HepG2 (cell line): ENCODE measurements around the gene CTRB2. TPM values are rescaled to one million over a fixed set of nuclear protein-coding genes. Genes with fewer than 3 reads are reported as not detected.

ENCODE experiments used
- ATAC-seq: fragments of 200-7000 bp; cut with Tn5 transposase; 3 replicates; pipeline ENCODE4 v1.9.1; 2020; ENCODE audit warnings: mild to moderate bottlenecking, moderate library complexity
- BruUV-seq: library from RNA; stranded (reverse); fragments of 400-500 nt; replicated peaks from 2 replicates; lab custom pipeline; 2021; lab: Mats Ljungman, UMichigan
- CTCF ChIA-PET: fragments of 300-600 bp; formaldehyde crosslinking; extraction: SDS; loops from one replicate; lab custom pipeline; 2021; ENCODE audit warnings: low total read pairs, inconsistent platforms, low intra/inter-chr PET ratio; lab: Yijun Ruan, JAX
- POLR2A ChIA-PET: fragments of 350-600 bp; sonication (Branson Sonifier 250); formaldehyde crosslinking; loops from one replicate; lab custom pipeline; 2020; ENCODE audit warnings: antibody characterized with exemption, inconsistent platforms; lab: Yijun Ruan, JAX
- DNase-seq: peaks from one replicate; pipeline ENCODE4 v3.0.0-alpha.2; 2015; ENCODE audit warnings: low spot score
- FAIRE-seq: peaks from 3 replicates; lab custom pipeline; 2011; peaks lifted over from hg19 to GRCh38; lab: Jason Lieb, UNC
- H2AFZ ChIP-seq: one replicate; pipeline ENCODE4 v1.6.1; 2011; ENCODE audit warnings: low read length, inconsistent platforms
- H3K27ac ChIP-seq: fragments of 300-600 bp; 3 replicates; pipeline ENCODE4 v1.8.0; 2011; ENCODE audit warnings: mixed run types, mild to moderate bottlenecking, mixed read lengths, low read length, inconsistent platforms; ENCODE audit not compliant: insufficient read depth; ENCODE audit errors: extremely low read length
- H3K27me3 ChIP-seq, 2 experiments: fragments of 200-600 bp in 1 of 2; 2 replicates in 1 of 2; 3 replicates in 1 of 2; pipeline versions ENCODE4 v1.6.0 to v1.8.0; 2011; ENCODE audit warnings: low read length in 2 of 2, mild to moderate bottlenecking in 2 of 2, moderate library complexity in 2 of 2, inconsistent platforms in 1 of 2; ENCODE audit not compliant: insufficient read depth in 2 of 2, control insufficient read depth in 1 of 2
- H3K36me3 ChIP-seq, 2 experiments: fragments of 200-600 bp in 1 of 2; replicated peaks in 1 of 2; 2 replicates in 1 of 2; 3 replicates in 1 of 2; pipeline versions ENCODE4 v1.5.1 to v1.8.0; 2011; ENCODE audit warnings: low read length in 2 of 2, inconsistent platforms in 1 of 2; ENCODE audit not compliant: insufficient read depth in 2 of 2, control insufficient read depth in 1 of 2
- H3K4me1 ChIP-seq: 2 replicates; pipeline ENCODE4 v1.5.1; 2012; ENCODE audit warnings: low read length, inconsistent platforms; ENCODE audit not compliant: insufficient read depth
- H3K4me2 ChIP-seq: 2 replicates; pipeline ENCODE4 v1.6.0; 2011; ENCODE audit warnings: low read depth, low read length, inconsistent platforms
- H3K4me3 ChIP-seq, 3 experiments: fragments of 200-600 bp in 1 of 3; sonication (generic), shearing (Covaris generic) in 1 of 3; replicated peaks in 1 of 3; 2 replicates each; pipeline ENCODE4 v1.5.1; 2011 to 2016; ENCODE audit warnings: low read length in 3 of 3, inconsistent platforms in 2 of 3, low read depth in 2 of 3, mild to moderate bottlenecking in 2 of 3, control low read depth in 1 of 3, mixed read lengths in 1 of 3; ENCODE audit not compliant: insufficient read depth in 1 of 3
- H3K79me2 ChIP-seq: one replicate; pipeline ENCODE4 v1.6.1; 2011; ENCODE audit warnings: low read length, inconsistent platforms; ENCODE audit not compliant: insufficient read depth
- H3K9ac ChIP-seq: 2 replicates; pipeline ENCODE4 v1.6.0; 2011; ENCODE audit warnings: mild to moderate bottlenecking, low read depth, low read length, inconsistent platforms; ENCODE audit not compliant: insufficient read depth
- H3K9me3 ChIP-seq: 2 replicates; pipeline ENCODE4 v1.5.1; 2012; ENCODE audit warnings: mild to moderate bottlenecking, low read length
- H4K20me1 ChIP-seq: 2 replicates; pipeline ENCODE4 v1.6.0; 2011; ENCODE audit warnings: inconsistent platforms, mild to moderate bottlenecking, low read length, moderate library complexity; ENCODE audit not compliant: insufficient read depth
- CENPT ChIP-seq: sonication (generic); formaldehyde crosslinking; IDR thresholded peaks from 2 replicates; pipeline ENCODE4 v1.8.0; 2022; ENCODE audit warnings: low read depth, mild to moderate bottlenecking, moderate library complexity, missing genetic modification reagents
- EEA1 ChIP-seq: sonication (generic); formaldehyde crosslinking; IDR thresholded peaks from 2 replicates; pipeline ENCODE4 v1.5.1; 2020; ENCODE audit warnings: mild to moderate bottlenecking, missing genetic modification reagents, borderline replicate concordance
- HOXA5 ChIP-seq: sonication (generic); formaldehyde crosslinking; IDR thresholded peaks from 2 replicates; pipeline ENCODE4 v1.4.0; 2020; ENCODE audit warnings: missing genetic modification reagents
- ISL2 ChIP-seq: sonication (generic); formaldehyde crosslinking; IDR thresholded peaks from 2 replicates; pipeline ENCODE4 v1.5.0; 2020; ENCODE audit warnings: missing genetic modification reagents
- PRPF4 ChIP-seq: fragments of 200-400 bp; formaldehyde crosslinking; IDR thresholded peaks from 2 replicates; pipeline ENCODE4 v1.6.1; 2016; ENCODE audit warnings: low read length, low read depth; ENCODE audit not compliant: poor library complexity, severe bottlenecking
- SATB2 ChIP-seq: sonication (generic); formaldehyde crosslinking; IDR thresholded peaks from 2 replicates; pipeline ENCODE4 v1.5.0; 2020; ENCODE audit warnings: missing genetic modification reagents
- SKIL ChIP-seq: sonication (generic); formaldehyde crosslinking; IDR thresholded peaks from 2 replicates; pipeline ENCODE4 v1.8.0; 2022; ENCODE audit warnings: missing genetic modification reagents, mild to moderate bottlenecking, moderate library complexity, borderline replicate concordance
- SRY ChIP-seq: sonication (generic); formaldehyde crosslinking; IDR thresholded peaks from 2 replicates; pipeline ENCODE4 v1.8.0; 2022; ENCODE audit warnings: mild to moderate bottlenecking, missing genetic modification reagents
- ZNF331 ChIP-seq: sonication (generic); formaldehyde crosslinking; IDR thresholded peaks from 2 replicates; pipeline ENCODE4 v1.4.0; 2020; ENCODE audit warnings: missing genetic modification reagents
- ZNF619 ChIP-seq: sonication (generic); formaldehyde crosslinking; IDR thresholded peaks from 2 replicates; pipeline ENCODE4 v1.4.0; 2020; ENCODE audit warnings: mild to moderate bottlenecking, missing genetic modification reagents
- WGBS: methylation state at CpG from one replicate; pipeline ENCODE4 v1.1.6; 2017; ENCODE audit warnings: low lambda C conversion rate; 5-methylcytosine and 5-hydroxymethylcytosine counted together
- in situ Hi-C: cut with HindIII; loops from 2 replicates; pipeline ENCODE4 v1.10.0; 2017; ENCODE audit warnings: low pct_unique_long_range_greater_than_20kb; ENCODE audit not compliant: extremely low pct_ligation_motif_present
- intact Hi-C: fragments of 100-400 bp; cut with micrococcal nuclease; formaldehyde crosslinking; loops from one replicate; pipeline ENCODE4 v1.10.0; 2022; ENCODE audit not compliant: unreplicated experiment
- polyA plus RNA-seq, 8 experiments: library from polyadenylated mRNA; depleted of rRNA in 3 of 8; stranded (reverse) in 7 of 8; unstranded in 1 of 8; fragments of >200 nt; fragmentation: Illumina TruSeq in 4 of 8; extraction: Trizol in 4 of 8; gene quantifications; 2 replicates each; pipeline versions ENCODE4 v1.2.1 to v1.2.3, GENCODE V29; 2011 to 2016; ENCODE audit warnings: low read depth in 4 of 8, missing spikeins in 1 of 8, mixed read lengths in 1 of 8; ENCODE audit not compliant: insufficient read depth in 1 of 8
- total RNA-seq, 5 experiments: library from RNA; depleted of rRNA; stranded (reverse); fragments of >200 nt; fragmentation: Illumina TruSeq; extraction: Trizol; gene quantifications; 2 replicates each; pipeline ENCODE4 v1.2.3, GENCODE V29; 2016; ENCODE audit warnings: low read depth in 1 of 5

CTRB2 gene
- total and polyA plus RNA-seq, 2 of the 13 experiments (the other 11 are each of a cell fraction or from before 2014, with no cell fraction given) = 0.13 TPM; not detected in 1

DNA sequence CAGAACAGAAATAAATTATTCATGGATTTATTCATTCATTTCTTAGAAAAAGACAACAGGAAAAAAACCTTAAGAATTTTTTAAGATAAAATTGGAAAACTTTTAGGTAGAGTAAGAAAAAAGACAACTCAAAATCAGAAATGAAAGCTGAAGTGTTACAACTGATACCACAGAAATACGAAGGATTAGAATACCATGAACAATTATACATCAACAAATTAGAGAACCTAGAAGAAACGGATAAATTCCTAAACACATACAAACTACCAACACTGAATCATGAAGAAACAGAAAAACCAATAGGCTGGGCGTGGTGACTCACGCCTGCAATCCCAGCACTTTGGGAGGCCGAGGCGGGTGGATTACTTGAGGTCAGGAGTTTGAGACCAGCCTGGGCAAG is 27.8 kb downstream of the CTRB2 start:
- no peak overlapping the region for H3K4me3 ChIP-seq
- POLR2A ChIA-PET = no interaction called here
- H3K27me3 ChIP-seq = peaks cover 0 to 14% of the 10 kb centered on the region in 2 experiments; a peak in 3 of 5 replicates
- ATAC-seq (no peak), FAIRE-seq (no peak), DNase-seq (no peak)
- no peaks in the 10 kb centered on the region for H4K20me1 ChIP-seq
- H3K79me2 ChIP-seq = no peaks in the 10 kb centered on the region
- in situ Hi-C loops = loop anchor here (25.0 kb wide), 1 partner anchor 583 kb away; no protein-coding TSS in a partner anchor
- no peak overlapping the region for H3K4me2 ChIP-seq
- H3K36me3 ChIP-seq = no peaks in the 10 kb centered on the region
- intact Hi-C loops = no loop called here
- BruUV-seq = no TSS peak
- H3K27ac ChIP-seq = no peak overlapping the region
- no peaks in the 10 kb centered on the region for H3K4me1 ChIP-seq
- H3K9ac ChIP-seq = no peak overlapping the region
- CTCF ChIA-PET = no interaction called here
- no peak overlapping the region for H2AFZ ChIP-seq
- WGBS = 45% methylated on average over 6 of the region's 6 CpGs
- peaks cover 28% of the 10 kb centered on the region for H3K9me3 ChIP-seq
- TF ChIP-seq CENPT (CRISPR knock-in tag) (no peak), ZNF331 (CRISPR knock-in tag) (no peak), ZNF619 (CRISPR knock-in tag) (no peak), SATB2 (CRISPR knock-in tag) (no peak), SKIL (CRISPR knock-in tag) (no peak), EEA1 (CRISPR knock-in tag) (no peak), ISL2 (CRISPR knock-in tag) (no peak), HOXA5 (CRISPR knock-in tag) (no peak), PRPF4 (no peak), SRY (CRISPR knock-in tag) (no peak)
- TF ChIP-seq, all 625 proteins: peak for 0
